Activated naive CD4-positive, alpha-beta T cell treated with anti-CD3 and anti-CD28 coated beads, Interleukin-2, amount 50 U/mL, for 16 hours (primary cell): ENCODE measurements around the gene GHR.

Experiments
- DNase-seq: peaks from one replicate; pipeline ENCODE4 v3.0.0-alpha.2; 2020

GHR gene

GRCh38 chr5:42467572-42467971 is 44.3 kb downstream of the GHR start:
- no peak for DNase-seq

GRCh38 chr5:42467981-42468524 is 44.8 kb downstream of the GHR start:
- DNase-seq, result no peak

GRCh38 chr5:42483472-42484154 is 60.4 kb downstream of the GHR start:
- no peak for DNase-seq

- no peak for DNase-seq
Measured at GRCh38 chr5:42487077-42487476, 63.8 kb downstream of the GHR start.

GRCh38 chr5:42487821-42488220 is 64.6 kb downstream of the GHR start:
- DNase-seq, result no peak

- no peak for DNase-seq
Measured at GRCh38 chr5:42490831-42491230, 67.6 kb downstream of the GHR start.

- no peak for DNase-seq
Measured at GRCh38 chr5:42491699-42492098, 68.5 kb downstream of the GHR start.

GRCh38 chr5:42492974-42493373 is 69.7 kb downstream of the GHR start:
- DNase-seq, result no peak

- DNase-seq, result no peak
Measured at GRCh38 chr5:42494414-42494813, 71.2 kb downstream of the GHR start.

GRCh38 chr5:42495914-42496313 is 72.7 kb downstream of the GHR start:
- no peak for DNase-seq

- no peak for DNase-seq
Measured at GRCh38 chr5:42496397-42497156, 73.3 kb downstream of the GHR start.

GRCh38 chr5:42498000-42498399 is 74.8 kb downstream of the GHR start:
- DNase-seq, result no peak

- DNase-seq, result no peak
Measured at GRCh38 chr5:42499016-42499415, 75.8 kb downstream of the GHR start.

GRCh38 chr5:42500003-42500599 is 76.9 kb downstream of the GHR start:
- no peak for DNase-seq

GRCh38 chr5:42502613-42503470 is 79.6 kb downstream of the GHR start:
- no peak for DNase-seq

GRCh38 chr5:42506662-42507061 is 83.4 kb downstream of the GHR start:
- no peak for DNase-seq

GRCh38 chr5:42507451-42508097 is 84.3 kb downstream of the GHR start:
- DNase-seq, result no peak

- DNase-seq, result no peak
Measured at GRCh38 chr5:42513246-42513645, 90.0 kb downstream of the GHR start.

- DNase-seq, result no peak
Measured at GRCh38 chr5:42514754-42515153, 91.5 kb downstream of the GHR start.

GRCh38 chr5:42515504-42515903 is 92.3 kb downstream of the GHR start:
- DNase-seq, result no peak

- no peak for DNase-seq
Measured at GRCh38 chr5:42516282-42517042, 93.2 kb downstream of the GHR start.

GRCh38 chr5:42517164-42517563 is 93.9 kb downstream of the GHR start:
- no peak for DNase-seq
